Ascending aorta (tissue), 2 donors: ENCODE results near the gene LMCD1. TPM values are rescaled to one million over a fixed set of nuclear protein-coding genes. Genes with fewer than 3 reads are reported as not detected.

Experiments
- DNase-seq, 2 donors: peaks; one replicate each; pipeline ENCODE4 v3.0.0-alpha.2; 2019; ENCODE audit warnings: low spot score in 2 of 2
- H3K27ac ChIP-seq, 2 donors: fragments of 200-600 bp; sonication (generic); one replicate each; pipeline ENCODE4 v1.5.1; 2016 to 2017; ENCODE audit warnings: mild to moderate bottlenecking in 1 of 2
- H3K27me3 ChIP-seq: fragments of 200-600 bp; sonication (generic); one replicate; pipeline ENCODE4 v1.5.1; 2017
- H3K36me3 ChIP-seq, 2 donors: fragments of 200-600 bp; sonication (generic); one replicate each; pipeline ENCODE4 v1.5.1; 2016
- H3K4me1 ChIP-seq, 2 donors: fragments of 200-600 bp; sonication (generic); one replicate each; pipeline ENCODE4 v1.5.1; 2016 to 2017; ENCODE audit warnings: mild to moderate bottlenecking in 1 of 2
- H3K4me3 ChIP-seq, 2 donors: fragments of 200-600 bp; sonication (generic); one replicate each; pipeline ENCODE4 v1.5.1; 2016 to 2017; ENCODE audit warnings: mild to moderate bottlenecking in 1 of 2
- H3K9me3 ChIP-seq, 2 donors: fragments of 200-600 bp; sonication (generic); one replicate each; pipeline ENCODE4 v1.5.1; 2016
- CTCF ChIP-seq, 3 experiments: fragments of 200-600 bp in 2 of 3; fragments of 450-650 bp in 1 of 3; sonication (generic) in 2 of 3; IDR thresholded peaks; one replicate each; pipeline ENCODE4 v1.5.1; 2016 to 2019; ENCODE audit warnings: antibody characterized with exemption in 3 of 3, mild to moderate bottlenecking in 1 of 3, moderate library complexity in 1 of 3
- intact Hi-C: fragments of 100-400 bp; cut with DNase I; formaldehyde crosslinking; loops from one replicate; pipeline ENCODE4 v1.15.1; 2023
- total RNA-seq: library from RNA; depleted of rRNA; stranded (reverse); fragments of >200 nt; gene quantifications from one replicate; pipeline ENCODE4 v1.1.0, GENCODE V29; 2016

The LMCD1 gene
- total RNA-seq, 1 donor from 2014 or later: 634 TPM

- Histone ChIP-seq H3K27me3 (no peaks in the 10 kb centered on the region), H3K4me3 (no peak overlapping the region), H3K4me1 (peaks cover 12 to 40% of the 10 kb centered on the region in 2 donors), H3K27ac (peak overlapping the region; percentile 79 to 86), H3K36me3 (peaks cover 58 to 94% of the 10 kb centered on the region in 2 donors), H3K9me3 (no peaks in the 10 kb centered on the region)
- peak in 1 of 2 donors; percentile 57 for DNase-seq
- intact Hi-C loops: loop anchor here (5.0 kb wide), 1 partner anchor 44 kb away; no protein-coding TSS in a partner anchor
- no peak for TF ChIP-seq CTCF (IDR thresholded peaks at IDR 0.05)
Observed at GRCh38 chr3:8563597-8563996, 62.0 kb downstream of the LMCD1 start.

GRCh38 chr3:8565376-8565775 lies 63.8 kb downstream of the LMCD1 start:
- H3K27ac ChIP-seq: peak overlapping the region in 1 of 2 donors; percentile 35
- H3K4me1 ChIP-seq: peaks cover 2 to 29% of the 10 kb centered on the region in 2 donors
- no peak for TF ChIP-seq CTCF (IDR thresholded peaks at IDR 0.05)
- H3K9me3 ChIP-seq: no peaks in the 10 kb centered on the region
- H3K36me3 ChIP-seq: peaks cover 62 to 94% of the 10 kb centered on the region in 2 donors
- H3K27me3 ChIP-seq: no peaks in the 10 kb centered on the region
- DNase-seq: peak in 1 of 2 donors; percentile 60
- H3K4me3 ChIP-seq: no peak overlapping the region
- intact Hi-C loops: no loop called here

GRCh38 chr3:8567784-8568575 lies 66.4 kb downstream of the LMCD1 start:
- H3K36me3 ChIP-seq: peaks cover 69 to 99% of the 10 kb centered on the region in 2 donors
- no peak for TF ChIP-seq CTCF (IDR thresholded peaks at IDR 0.05)
- no peaks in the 10 kb centered on the region for H3K27me3 ChIP-seq
- peak in 1 of 2 donors; percentile 68 for DNase-seq
- H3K9me3 ChIP-seq: no peaks in the 10 kb centered on the region
- H3K4me1 ChIP-seq: peaks cover 0 to 25% of the 10 kb centered on the region in 2 donors
- H3K27ac ChIP-seq: peak overlapping the region; percentile 36 to 57
- intact Hi-C loops: no loop called here
- H3K4me3 ChIP-seq: no peak overlapping the region

- H3K4me1 ChIP-seq: peaks cover 14 to 46% of the 10 kb centered on the region in 2 donors
- H3K27ac ChIP-seq: peak overlapping the region; percentile 34 to 48
- H3K27me3 ChIP-seq: no peaks in the 10 kb centered on the region
- peak in 1 of 2 donors; percentile 56 for DNase-seq
- TF ChIP-seq CTCF (IDR thresholded peaks at IDR 0.05): no peak
- H3K4me3 ChIP-seq: no peak overlapping the region
- peaks cover 52 to 97% of the 10 kb centered on the region in 2 donors for H3K36me3 ChIP-seq
- no peaks in the 10 kb centered on the region for H3K9me3 ChIP-seq
- intact Hi-C loops: no loop called here
Observed at GRCh38 chr3:8571256-8571655, 69.6 kb downstream of the LMCD1 start.

GRCh38 chr3:8573342-8573926 lies 71.8 kb downstream of the LMCD1 start:
- Histone ChIP-seq H3K9me3 (no peaks in the 10 kb centered on the region), H3K27ac (peak overlapping the region; percentile 72 to 74), H3K27me3 (no peaks in the 10 kb centered on the region), H3K4me1 (peaks cover 14 to 46% of the 10 kb centered on the region in 2 donors), H3K4me3 (no peak overlapping the region), H3K36me3 (peaks cover 36 to 89% of the 10 kb centered on the region in 2 donors)
- peak in 1 of 2 donors; percentile 50 for DNase-seq
- intact Hi-C loops: no loop called here
- no peak for TF ChIP-seq CTCF (IDR thresholded peaks at IDR 0.05)
